HG03432 (cell line): Measurements from ENCODE around the gene NUP210L.
"Not testable (repeated sequence)": the region's sequence is repeated elsewhere in the genome, so short reads cannot be mapped to it uniquely, and the experiment has no call there.

Experiments used
- ATAC-seq: cut with Tn5 transposase; IDR thresholded peaks from one replicate; pipeline ENCODE4 v1.9.1; 2021; ENCODE audit warnings: mild to moderate bottlenecking, moderate library complexity; ENCODE audit not compliant: unreplicated experiment

The NUP210L gene

DNA sequence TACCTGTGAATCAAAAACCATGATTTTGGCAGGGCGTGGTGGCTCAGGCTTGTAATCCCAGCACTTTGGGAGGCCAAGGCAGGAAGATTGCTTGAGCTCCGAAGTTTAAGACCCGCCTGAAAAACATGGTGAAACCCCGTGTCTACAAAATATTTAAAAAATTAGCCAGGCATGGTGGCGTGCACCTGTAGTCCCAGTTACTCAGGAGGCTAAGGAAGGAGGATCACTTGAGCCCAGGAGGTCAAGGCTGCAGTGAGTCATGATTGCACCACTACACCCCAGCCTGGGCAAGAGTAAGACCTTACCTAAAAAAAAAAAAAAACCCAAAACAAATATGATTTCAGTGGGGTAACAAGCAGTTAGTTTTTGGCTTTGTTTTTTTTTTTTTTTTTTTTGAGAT, 54.7 kb downstream of the NUP210L start:
- ATAC-seq: not testable (repeated sequence)

DNA sequence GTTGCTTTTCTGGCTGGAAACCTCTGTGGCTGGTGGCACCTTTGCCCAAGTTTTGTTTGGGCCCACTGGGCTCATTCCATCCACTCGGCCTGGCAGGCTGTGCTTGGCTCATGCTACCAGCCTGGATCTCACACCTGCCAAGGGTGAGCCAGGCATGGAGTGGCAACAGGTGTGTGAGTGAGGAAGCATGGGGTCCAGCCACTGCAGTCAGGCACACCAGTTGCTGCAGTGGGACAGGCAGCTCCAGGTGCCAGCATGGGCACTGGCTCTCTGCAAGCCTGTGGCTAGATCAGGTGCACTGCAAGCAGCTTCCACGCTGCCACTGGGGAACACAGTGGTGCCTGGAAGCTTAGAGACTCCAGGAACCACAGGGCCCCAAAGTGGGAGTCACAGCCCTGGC, 57.0 kb downstream of the NUP210L start:
- no peak for ATAC-seq

DNA sequence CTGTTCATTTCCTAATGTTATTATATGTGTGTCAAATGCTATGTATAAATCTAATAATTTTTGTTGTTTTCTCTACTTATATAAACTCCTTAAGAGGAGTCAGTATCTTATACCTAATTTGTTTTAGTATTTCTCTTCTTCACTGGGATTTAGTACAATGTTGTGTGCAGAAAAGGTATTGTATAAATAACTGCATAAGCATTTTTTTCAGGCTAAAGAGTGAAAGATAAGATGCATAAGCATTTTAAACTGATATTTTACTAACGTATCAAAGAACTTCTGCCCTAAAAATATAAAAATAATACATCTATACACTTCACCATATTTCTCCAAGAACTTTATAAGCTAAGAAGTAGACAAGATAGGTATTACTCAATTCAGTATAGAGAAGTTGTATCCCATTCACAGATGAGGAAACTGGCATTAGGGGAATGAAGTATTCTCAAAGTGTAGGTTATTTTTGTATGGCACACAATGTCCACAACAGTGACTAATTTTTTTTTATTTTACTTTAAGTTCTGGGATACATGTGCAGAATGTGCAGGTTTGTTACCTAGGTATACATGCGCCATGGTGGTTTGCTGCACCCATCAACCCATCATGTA, 59.3 kb downstream of the NUP210L start:
- ATAC-seq: no peak

DNA sequence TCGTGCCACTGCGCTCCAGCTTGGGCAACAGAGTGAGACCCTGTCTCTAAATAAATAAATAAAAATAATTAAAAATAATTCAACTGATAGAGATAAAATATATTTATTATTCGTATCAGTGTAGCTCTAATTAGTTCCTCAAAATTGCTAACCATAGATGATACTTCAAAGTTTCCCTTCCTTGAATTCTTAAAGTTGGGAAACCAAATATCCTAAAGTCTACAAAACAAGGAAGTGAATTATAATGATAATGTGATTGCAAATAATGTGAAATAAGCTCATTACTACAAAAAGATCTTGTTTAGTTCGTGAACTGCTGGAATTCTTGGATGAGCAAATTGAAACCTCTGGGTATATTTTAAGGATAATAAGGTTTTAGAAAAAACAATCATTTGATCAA, 60.5 kb downstream of the NUP210L start:
- no peak for ATAC-seq

DNA sequence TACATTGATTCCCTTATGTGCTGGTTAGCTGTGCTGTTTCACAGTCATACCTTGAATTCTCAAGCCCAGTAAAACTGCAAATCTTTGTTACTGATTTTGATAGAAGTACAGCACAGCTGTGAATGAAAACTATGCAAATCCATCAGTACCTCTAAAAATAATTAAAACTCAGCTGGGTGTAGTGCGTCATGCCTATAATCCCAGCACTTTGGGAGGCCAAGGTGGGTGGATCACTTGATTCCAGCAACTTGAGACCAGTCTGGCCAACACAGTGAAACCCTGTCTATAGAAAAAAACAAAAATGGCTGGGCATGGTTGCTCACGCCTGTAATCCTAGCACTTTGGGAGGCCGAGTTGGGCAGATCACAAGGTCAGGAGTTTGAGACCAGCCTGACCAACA, 61.2 kb downstream of the NUP210L start:
- no peak for ATAC-seq

DNA sequence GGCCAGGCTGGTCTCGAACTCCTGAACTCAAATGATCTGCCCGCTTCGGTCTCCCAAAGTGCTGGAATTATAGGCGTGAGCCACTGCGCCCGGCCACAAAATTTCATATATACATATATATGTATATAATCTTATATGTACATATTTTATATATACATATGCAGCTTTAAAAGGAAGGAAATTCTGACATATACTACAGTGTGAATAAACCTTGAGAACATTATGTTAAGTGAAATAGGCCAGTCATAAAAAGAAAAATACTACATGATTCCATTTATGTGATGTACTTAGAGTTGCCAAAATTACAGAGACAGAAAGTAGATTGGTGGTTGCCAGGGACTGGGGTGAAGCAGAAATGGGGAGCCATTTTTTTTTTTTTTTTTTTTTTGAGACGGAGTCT, 63.2 kb downstream of the NUP210L start:
- no peak for ATAC-seq

DNA sequence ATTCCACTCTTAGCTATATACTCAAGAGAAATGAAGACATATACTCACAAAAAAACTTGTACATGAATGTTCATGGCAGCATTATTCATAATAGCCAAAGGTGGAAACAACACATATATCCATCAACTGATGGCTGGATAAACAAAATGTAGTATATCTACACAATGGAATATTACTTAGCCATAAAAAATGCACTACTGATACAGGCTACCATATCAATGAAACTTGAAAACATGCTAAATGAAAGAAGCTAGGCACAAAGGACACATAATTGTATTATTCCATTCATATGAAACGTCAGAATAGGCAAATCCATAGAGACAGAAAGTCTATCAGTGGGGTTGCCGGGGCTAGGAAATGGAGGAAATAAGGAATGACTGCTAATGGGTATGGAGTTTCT, 67.3 kb downstream of the NUP210L start:
- ATAC-seq: no peak

DNA sequence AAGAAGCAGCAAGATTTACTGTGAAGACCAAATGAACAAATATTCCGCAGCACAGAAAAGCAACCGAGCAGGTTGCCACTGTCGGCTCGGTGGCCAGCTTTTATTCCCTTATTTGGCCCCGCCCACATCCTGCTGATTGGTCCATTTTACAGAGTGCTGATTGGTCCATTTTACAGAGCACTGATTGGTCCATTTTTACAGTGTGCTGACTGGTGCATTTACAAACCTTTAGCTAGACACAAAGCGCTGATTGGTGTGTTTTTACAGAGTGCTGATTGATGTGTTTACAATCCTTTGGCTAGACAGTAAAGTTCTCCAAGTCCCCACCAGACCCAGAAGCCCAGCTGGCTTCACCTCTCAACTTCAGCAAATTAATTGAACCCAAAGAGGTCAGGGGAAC, 71.8 kb downstream of the NUP210L start:
- ATAC-seq: not testable (repeated sequence)

DNA sequence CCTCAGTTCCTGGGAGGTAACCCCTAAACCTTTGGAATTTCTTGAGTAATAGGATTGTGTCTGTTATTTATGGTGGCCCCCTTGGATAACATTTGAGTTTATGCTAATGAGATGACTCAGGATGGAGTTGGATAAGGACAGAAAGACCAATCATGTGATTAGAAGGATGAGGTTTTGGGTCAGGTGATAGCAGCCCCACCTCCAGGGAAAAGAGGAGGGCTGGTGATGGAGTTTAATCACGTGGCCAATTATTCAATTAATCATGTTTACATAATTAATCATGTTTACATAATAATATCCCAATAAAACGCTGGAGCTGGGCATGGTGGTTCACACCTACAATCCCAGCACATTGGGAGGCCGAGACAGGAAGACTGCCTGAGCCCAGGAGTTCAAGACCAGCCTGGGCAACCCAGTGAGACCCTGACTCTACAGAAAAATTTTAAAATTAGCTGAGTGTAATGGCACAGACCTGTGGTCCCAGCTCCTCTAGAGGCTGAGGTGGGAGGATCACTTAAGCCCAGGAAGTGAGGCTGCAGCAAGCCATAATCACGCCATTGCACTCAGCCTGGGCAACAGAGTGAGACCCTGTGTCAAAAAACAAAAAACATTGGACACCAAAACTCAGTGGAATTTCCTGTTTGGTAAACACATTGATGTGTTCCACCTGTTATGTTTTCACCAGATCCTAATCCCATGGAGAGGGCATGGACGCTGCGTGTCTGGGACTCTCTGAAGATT, 73.3 kb downstream of the NUP210L start:
- no peak for ATAC-seq

DNA sequence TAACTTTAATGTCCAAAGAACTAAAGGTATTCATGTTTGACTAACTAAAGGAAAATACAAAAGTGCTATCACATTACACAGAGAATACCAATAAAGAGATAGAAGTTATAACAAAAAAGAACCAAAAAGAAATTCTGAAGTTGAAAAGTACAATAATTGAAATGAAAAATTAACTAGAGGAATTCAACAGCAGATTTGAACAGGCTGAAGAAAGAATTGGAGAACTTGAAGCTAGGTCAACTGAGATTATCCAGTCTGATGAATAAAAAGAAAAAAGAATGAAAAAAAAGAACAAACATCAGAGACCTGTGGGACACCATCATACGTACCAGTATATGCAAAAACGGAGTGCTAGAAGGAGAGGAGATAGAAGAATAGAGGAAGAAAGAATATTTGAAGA, 78.5 kb downstream of the NUP210L start:
- no peak for ATAC-seq

DNA sequence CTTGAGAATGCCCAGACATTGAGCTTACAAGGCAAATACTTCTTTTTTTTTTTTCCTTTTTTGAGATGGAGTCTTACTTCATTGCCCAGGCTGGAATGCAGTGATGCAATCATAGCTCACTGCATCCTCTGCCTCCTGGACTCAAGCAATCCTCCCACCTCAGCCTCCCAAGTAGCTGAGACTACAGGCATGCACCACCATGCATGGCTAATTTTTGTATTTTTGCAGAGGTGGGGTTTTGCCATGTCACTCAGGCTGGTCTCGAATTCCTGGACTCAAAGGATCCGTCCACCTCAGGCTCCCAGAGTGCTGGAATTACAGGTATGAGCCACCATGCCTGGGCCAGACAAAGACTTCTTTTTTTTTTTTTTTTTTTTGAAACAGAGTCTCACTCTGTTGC, 79.1 kb downstream of the NUP210L start:
- no peak for ATAC-seq

DNA sequence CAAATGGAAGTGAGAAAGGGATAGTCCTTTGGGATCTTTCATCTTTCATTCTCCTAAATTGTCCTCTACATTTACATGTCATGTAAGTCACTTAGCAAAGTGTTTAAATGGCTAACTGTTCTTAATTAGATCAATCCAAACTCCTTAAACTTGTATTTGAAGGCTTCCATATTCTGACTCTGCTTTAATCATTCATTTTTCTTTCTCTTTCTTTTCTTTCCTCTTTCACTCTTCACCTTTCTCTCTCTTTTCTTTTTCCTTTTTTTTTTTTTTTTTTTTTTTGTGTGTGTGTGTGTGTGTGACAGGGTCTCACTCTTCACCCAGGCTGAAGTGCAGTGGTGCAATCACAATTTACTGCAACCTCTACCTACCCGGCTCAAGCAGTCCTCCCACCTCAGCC, 92.6 kb downstream of the NUP210L start:
- no peak for ATAC-seq

DNA sequence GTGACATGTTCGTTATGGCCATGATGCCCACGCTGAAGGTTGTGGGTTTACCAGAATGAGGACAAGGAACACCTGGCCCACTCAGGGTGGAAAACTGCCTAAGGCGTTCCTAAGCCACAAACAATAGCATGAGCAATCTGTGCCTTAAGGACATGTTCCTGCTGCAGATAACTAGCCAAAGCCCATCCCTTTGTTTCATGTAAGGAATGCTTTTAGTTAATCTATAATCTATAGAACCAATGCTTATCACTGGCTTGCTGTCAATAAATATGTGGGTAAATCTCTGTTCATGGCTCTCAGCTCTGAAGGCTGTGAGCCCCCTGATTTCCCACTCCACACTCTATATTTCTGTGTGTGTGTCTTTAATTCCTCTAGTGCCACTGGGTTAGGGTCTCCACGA, 107.4 kb downstream of the NUP210L start:
- ATAC-seq: not testable (repeated sequence)

DNA sequence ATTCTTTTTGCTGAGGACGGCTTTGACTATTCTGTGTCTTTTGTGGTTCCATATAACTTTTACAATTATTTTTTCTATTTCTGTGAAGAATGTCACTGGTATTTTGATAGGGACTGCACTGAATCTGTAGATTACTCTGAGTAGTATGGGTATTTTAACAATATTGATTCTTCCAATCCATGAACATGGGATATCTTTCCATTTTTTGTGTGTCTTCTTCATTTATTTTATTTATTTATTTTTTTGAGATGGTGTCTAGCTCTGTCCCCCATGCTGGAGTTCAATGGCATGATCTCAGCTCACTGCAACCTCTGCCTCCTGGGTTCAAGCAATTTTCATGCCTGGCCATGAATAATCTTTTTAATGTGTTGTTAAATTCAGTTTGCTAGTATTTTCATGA, 121.2 kb downstream of the NUP210L start:
- not testable (repeated sequence) for ATAC-seq

DNA sequence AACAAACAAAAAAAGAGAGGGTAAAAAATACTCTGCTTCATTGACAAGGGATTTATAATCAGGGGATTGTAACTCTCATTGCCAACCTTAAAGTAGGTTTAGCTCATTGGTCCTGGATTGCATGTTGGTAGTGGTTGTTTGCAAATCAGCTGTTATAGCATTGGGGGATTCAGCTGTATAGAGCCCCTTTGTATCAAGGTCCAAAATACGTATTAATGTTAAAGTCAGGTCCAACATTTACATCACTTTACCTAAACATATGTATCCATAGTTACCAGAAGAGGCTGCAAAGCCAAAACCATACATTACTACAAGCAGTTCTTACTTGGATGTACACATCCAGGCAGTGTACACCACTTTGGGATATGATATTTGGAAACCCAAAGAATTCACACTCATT, 134.9 kb downstream of the NUP210L start:
- ATAC-seq: no peak

DNA sequence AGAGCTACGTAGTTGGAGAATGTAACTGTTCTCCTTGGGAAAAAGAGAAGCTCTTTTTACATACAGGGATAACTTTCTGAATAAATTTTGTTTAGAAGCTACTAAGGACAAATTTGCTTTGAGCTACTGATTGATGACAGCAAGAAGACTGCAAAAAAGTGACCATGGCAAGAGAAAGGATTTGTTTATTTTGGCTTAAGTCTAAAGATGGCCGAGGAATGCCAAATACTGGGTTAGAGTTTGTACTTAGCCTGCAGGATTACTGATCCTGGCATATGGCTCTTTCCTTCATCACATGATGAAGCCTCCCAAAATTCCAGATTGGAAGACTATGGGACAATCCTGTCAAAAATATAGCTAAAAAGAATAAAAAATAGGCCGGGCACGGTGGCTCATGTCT, 135.6 kb downstream of the NUP210L start:
- ATAC-seq: no peak

DNA sequence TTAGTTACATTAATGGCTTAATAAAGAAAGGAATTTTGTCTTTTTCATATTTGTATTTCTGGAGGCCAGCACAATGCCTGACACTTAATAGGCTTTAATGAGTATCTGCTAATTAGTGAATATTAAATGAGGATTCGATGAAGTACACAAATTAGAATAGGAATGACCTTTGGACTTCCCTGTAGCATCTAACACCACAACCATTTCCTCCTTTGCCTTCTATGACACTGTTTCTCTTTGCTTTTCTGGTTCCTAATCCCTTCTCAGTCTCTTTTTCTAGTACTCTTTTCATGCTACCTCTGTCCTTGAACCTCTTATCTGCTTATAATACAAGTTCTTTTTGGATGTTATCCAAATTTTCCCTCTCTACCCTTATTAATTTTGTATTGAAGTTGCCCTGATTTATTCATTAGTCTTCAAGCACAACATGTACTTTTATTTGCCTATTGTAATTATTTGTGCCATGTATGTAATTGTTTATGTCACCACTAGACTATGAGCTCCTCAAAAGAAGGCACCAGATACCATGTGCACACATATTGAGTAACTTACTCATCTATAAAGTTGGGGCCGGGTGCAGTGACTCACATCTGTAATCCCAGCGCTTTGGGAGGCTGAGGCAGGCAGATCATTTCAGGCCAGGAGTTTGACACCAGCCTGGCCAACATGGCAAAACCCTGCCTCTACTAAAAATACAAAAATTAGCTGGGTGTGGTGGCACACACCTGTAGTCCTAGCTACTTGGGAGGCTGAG, 140.5 kb downstream of the NUP210L start:
- no peak for ATAC-seq

DNA sequence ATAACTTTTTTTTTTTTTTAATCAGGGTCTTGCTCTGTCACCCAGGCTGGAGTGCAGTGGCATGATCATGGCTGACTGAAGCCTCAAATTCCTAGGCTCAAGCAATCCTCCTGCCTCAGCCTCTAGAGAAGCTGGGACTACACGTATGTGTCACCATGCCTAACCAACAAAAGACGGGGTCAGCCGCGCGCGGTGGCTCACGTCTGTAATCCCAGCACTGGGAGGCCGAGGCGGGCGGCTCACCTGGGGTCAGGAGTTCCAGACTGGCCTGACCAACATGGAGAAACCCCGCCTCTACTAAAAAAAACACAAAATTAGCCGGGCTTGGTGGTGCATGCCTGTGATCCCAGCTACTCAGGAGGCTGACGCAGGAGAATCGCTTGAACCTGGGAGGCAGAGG, 142.3 kb downstream of the NUP210L start:
- ATAC-seq: not testable (repeated sequence)

DNA sequence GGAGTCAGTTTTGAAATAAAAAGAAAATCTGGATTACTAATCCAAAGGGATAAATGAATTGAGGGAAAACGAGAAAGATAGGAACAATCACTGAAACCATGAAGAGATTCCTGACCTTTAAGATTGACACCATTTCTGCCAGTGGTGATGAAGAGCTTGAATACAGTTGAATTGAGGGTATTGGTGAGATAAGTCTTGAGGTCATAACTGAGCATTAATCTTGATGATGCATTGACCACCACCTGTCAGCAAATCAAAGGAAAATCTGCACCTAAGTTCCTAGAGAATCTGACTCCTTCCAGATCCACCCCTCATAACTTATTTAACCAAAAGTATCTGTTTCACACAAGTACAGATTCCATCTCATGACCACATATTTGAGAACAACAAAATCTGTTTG, 142.7 kb downstream of the NUP210L start:
- ATAC-seq: no peak

DNA sequence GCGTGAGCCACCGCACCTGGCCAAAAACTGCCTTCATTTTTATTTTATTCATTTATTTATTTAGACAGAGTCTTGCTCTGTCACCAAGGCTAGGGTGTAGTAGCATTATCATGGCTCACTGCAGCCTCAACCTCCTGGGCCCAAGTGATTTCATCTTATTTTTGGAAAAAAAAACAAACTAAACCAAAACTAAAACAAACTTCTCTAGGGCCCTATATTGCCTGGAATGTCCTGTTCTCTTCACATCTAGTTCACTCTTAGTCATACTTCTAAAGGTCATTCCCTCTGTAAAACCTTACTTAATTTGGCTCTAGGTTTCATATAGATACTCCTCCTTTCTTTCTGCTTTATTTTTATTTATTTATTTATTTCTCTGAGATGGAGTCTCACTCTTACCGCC, 148.7 kb downstream of the NUP210L start:
- no peak for ATAC-seq

DNA sequence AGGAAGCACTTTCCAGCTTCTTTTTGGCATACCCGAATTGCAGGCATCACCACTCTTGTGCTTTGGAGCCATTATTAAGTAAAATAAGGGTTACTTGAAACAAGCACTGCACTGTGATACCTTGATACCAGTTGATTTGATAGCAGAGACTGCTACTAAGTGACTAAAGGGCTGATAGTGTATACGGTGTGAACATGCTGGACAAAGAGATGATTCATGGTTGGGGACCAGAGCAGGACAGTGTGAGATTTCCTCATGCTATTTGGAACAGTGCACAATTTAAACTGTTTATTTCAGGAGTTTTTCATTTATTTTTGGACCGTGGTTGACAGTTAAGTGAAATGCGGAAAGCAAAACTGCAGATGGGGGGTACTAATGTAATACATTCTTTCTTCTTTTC, 154.5 kb downstream of the NUP210L start:
- no peak for ATAC-seq

DNA sequence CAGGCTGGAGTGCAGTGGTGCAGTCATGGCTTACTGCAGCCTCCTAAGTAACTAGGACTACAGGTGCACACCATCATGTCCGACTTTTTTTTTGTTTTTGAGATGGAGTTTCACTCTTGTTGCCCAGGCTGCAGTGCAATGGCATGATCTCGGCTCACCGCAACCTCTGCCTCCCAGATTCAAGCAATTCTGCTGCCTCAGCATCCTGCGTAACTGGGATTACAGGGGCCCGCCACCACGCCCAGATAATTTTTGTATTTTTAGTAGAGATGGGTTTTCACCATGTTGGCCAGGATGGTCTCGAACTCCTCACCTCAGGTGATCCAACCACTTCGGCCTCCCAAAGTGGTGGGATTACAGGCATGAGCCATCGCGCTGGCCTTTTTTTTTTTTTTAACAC, 158.0 kb downstream of the NUP210L start:
- not testable (repeated sequence) for ATAC-seq
